Gastrocnemius medialis (tissue), 4 donors: ENCODE data around the gene ZMYND11.

Source experiments
- CTCF ChIP-seq, 5 experiments: fragments of 450-650 bp in 3 of 5; fragments of 200-600 bp in 2 of 5; sonication (generic) in 2 of 5; IDR thresholded peaks in 4 of 5; conservative IDR thresholded peaks in 1 of 5; 1 replicate in 4 of 5; 2 replicates in 1 of 5; pipeline ENCODE4 v1.5.1; 2016 to 2019; ENCODE audit warnings: antibody characterized with exemption in 5 of 5, mild to moderate bottlenecking in 3 of 5, moderate library complexity in 3 of 5
- POLR2A ChIP-seq, 2 donors: fragments of 450-650 bp; IDR thresholded peaks; one replicate each; pipeline ENCODE4 v1.6.1; 2017; ENCODE audit warnings: antibody characterized with exemption in 2 of 2, mild to moderate bottlenecking in 2 of 2, moderate library complexity in 2 of 2

GRCh38 chr10:134247-135131 lies 766 bp upstream of the ZMYND11 start:
- TF ChIP-seq CTCF (IDR thresholded peaks at IDR 0.05 in 4 of 5, conservative IDR thresholded peaks at IDR 0.05 in 1 of 5) (peak in 3 of 5 experiments; percentile 33 to 46 (median 33)), POLR2A (IDR thresholded peaks at IDR 0.05) (peak; percentile 22 to 29)
